SK-MEL-5 (cell line): Measurements from ENCODE around the gene GKN2. TPM values are rescaled to one million over a fixed set of nuclear protein-coding genes. Genes with fewer than 3 reads are reported as not detected.

Source experiments
- DNase-seq: peaks from one replicate; pipeline ENCODE4 v3.0.0-alpha.2; 2016; ENCODE audit warnings: low read depth, low spot score
- in situ Hi-C: cut with HindIII; loops from 2 replicates; pipeline ENCODE4 v1.10.0; 2016; ENCODE audit warnings: low sequenced_read_pairs, high pct_unique_total_duplicates, low pct_unique_long_range_greater_than_20kb
- total RNA-seq: library from RNA; depleted of rRNA; stranded (reverse); fragments of >200 nt; shearing (Covaris generic); gene quantifications from 2 replicates; pipeline ENCODE4 v1.2.3, GENCODE V29; 2014

GKN2 gene
- total RNA-seq, 1 experiment from 2014 or later = not detected

DNA sequence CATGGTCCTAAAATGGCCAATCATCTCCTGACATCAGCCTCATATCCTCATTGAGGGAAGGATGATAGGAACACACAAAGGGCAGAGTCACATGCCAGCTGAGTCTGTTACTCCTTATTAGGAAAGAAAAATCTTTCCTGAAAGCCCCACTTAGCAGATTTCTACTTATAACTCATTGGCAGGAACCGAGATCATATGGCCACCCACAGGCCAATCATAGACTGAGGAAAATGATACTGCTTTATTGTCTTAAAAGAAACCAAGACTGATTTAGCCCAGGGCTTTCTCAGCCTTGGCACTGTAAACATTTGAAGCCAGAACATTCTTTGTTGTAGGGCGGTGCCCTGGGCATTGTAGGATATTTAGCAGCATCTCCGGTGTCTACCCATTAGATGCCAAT is 18.7 kb downstream of the GKN2 start:
- in situ Hi-C loops = no loop called here
- DNase-seq = peak; percentile 32

DNA sequence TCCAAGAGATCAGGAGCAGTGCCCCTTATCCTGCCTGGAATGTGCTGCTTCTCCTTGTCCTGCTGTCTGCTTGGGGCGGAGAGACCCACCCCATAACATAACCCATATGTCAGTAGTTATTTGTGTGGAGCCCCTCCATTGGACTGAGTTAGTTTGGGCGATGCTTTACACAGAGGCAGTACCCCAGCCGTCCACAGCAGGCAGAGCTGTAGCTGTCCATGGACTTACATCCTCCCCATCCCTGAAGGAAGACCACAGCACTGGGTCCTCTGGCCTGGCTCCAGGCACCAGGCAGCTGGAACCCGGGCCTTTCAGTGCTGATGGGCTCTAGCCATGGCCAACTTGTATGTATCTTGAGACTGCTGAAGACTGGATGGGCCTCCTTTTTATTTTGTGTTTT is 20.3 kb downstream of the GKN2 start:
- no peak for DNase-seq
- in situ Hi-C loops = no loop called here

- in situ Hi-C loops = no loop called here
These were observed 20.9 kb downstream of the GKN2 start for GRCh38 chr2:68931799-68932198.

DNA sequence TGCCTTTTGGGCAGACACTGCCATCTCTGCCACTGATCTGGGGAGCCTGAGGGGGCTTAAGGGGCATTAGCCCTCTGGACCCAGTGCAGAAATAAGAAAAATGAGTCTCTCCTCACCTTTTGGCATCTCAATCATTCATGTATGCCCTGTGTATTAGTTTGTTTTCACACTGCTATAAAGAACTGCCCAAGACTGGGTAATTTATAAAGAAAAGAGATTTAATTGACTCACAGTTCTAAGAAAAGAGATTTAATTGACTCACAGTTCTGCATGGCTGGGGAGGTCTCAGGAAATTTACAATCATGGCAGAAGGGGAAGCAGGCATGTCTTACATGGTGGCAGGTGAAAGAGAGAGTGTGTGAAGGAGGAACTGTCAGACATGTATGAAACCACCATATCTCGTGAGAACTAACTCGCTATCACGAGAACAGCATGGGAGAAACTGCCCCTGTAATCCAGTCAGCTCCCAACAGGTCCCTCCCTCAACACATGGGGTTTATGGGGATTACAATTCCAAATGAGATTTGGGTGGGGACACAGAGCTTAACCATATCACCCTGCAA is 21.5 kb downstream of the GKN2 start:
- no peak for DNase-seq
- in situ Hi-C loops = no loop called here

More at GRCh38 chr2:68931799-68932198, 20.9 kb downstream of the GKN2 start:
- no peak for DNase-seq

- no peak for DNase-seq
- in situ Hi-C loops = no loop called here
These were observed 25.9 kb downstream of the GKN2 start for GRCh38 chr2:68926796-68927195.

DNA sequence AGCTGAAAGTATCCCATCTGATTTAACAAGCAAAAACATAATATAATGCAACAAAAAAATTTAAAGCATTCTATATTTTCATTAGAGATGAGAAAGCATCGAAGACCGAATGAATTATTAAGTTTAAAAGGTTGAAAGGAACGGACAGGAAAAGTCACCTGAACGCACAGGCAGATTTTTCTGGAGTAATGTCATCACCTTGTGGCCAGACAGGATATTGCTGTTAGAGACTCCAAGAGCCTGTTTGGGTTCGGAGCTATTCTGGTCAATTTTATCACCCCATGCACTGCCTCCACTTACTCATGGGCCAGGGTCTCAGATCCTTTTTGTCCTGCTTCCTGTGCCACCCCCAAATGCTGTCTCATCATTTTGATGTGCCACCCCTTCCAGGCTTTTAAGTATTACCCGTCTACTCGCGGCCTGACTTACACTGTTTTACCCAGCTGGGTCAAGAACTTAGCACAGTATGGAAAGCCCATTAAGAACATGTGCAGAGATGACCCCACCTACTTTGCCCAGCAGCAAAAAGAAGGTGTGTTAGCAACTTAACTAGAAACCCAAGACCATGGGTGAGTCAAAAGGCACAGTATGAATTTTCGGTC is 27.3 kb downstream of the GKN2 start:
- in situ Hi-C loops = no loop called here
- peak; percentile 81 for DNase-seq

DNA sequence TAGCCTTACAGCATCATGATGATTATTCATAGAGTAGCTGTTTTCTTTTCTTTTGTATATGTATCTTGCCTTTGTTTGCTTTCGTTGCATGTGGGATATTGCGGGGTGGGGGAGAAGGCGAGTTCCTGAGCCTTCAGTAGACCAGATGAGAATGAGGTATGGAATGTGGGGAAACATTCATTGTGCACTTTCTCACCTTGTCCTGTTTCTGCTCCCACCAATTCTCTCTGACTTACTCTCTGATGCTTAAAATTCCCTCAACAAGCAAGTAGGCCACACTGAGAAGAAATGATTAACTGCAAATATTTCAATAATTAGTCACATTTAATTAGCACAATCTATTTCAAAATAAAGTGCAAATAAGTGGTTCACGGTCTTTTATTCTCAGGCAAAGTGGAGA is 31.0 kb downstream of the GKN2 start:
- no peak for DNase-seq
- in situ Hi-C loops = no loop called here

DNA sequence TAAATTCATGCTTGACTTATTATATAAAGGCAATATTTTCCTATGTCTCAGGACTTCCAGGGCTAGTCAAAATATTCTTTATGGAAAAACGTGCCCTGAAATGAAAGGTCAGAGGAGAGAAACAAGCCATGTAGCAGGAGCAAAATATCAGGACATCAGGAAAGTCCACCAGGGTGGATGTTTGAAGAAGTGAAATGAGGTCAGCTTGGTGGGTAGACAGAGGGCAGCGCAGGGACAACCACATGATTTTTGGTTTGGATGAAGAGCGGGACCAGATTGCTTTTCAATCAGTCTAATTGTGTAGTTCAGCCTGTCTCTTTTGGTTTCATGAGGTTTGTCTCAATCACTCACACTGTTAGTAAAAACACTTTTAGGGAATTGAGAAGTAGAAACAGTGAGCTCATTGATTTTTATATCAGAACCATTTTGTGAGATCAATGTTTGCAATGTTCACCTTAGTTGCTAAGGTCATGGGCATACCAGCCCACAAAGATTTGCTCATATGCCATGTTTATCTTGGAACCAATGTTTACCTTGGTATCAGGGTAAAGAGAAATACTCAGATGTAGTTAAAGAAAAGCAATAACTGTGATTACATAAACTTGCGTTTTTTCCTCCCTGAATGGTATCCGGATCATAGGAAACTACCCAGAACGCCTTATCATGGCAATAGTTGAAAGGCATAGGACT is 32.1 kb downstream of the GKN2 start:
- DNase-seq = no peak
- in situ Hi-C loops = no loop called here

DNA sequence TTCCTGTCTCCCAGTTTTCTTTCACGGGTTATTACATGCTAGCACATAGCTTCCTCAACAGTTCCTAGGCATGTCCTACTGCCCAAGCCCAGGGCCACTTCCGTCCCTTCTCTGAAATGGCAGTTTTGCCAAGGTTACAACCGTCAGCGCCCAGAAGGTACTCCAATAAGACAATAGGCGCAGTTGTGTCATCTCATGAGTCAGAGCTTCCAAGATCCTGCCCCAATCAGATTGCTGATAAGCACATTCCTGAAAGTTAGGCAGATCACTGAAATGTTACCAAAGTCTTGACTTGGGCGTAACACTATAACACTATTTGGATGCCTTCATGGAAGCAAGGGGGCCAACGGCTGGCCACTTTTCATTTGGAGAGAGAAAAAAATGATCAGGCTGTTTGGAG is 34.2 kb downstream of the GKN2 start:
- in situ Hi-C loops = no loop called here
- DNase-seq = no peak

DNA sequence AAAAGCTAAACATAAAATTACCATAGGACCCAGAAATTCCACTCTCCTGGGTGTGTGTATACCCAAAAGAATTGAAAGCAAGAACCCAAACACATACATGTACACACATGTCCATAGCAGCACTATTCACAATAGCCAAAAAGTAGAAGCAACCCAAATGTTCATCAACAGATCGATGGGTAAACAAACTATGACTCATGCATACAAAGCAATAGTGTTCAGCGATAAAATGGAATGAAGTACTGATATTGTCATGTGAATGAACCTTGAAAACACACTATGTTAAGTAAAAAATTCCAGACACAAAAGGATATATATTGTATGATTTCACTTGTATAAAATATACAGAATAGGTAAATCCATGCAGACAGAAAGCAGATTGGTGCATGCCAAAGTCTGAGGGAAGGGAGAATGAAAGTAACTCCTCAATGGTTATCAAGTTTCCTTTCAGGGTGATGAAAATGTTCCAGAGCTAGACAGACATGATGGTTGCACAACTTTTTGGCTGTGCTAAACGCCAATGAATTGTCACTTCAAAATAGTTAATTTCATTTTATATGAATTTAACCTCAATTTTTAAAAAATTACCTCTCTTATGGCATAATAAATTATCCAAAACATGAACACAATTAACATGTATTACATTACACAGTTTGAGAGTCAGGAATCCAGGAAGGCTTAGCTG is 35.5 kb downstream of the GKN2 start:
- in situ Hi-C loops = no loop called here

GRCh38 chr2:68916226-68916625 is 36.5 kb downstream of the GKN2 start:
- in situ Hi-C loops = no loop called here
- DNase-seq = no peak

More for the DNA sequence above, 35.5 kb downstream of the GKN2 start:
- no peak for DNase-seq

DNA sequence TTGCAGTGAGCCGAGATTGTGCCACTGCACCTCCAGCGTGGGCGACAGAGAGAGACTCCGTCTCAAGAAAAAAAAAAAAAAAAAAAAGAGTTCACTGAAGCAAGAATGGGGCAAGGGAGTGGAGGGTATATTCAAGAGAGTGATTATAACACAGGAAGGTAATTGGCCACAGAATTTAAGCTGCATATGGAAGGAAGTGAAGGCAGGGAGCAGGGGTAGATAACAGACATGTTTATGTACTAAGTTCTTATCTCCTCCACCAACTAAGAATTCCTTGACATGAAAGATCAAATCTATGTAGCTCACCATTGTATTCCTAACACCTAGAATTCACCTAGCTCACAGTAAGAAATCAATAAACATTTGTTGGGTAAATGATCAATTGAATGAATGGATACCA is 37.3 kb downstream of the GKN2 start:
- in situ Hi-C loops = no loop called here

GRCh38 chr2:68913359-68913758 is 39.3 kb downstream of the GKN2 start:
- DNase-seq = no peak
- in situ Hi-C loops = no loop called here

More for the DNA sequence above, 37.3 kb downstream of the GKN2 start:
- no peak for DNase-seq

- in situ Hi-C loops = no loop called here
These were observed 40.0 kb downstream of the GKN2 start for GRCh38 chr2:68912732-68913131.

GRCh38 chr2:68912111-68912510 is 40.6 kb downstream of the GKN2 start:
- in situ Hi-C loops = no loop called here
- no peak for DNase-seq

More at GRCh38 chr2:68912732-68913131, 40.0 kb downstream of the GKN2 start:
- DNase-seq = no peak

DNA sequence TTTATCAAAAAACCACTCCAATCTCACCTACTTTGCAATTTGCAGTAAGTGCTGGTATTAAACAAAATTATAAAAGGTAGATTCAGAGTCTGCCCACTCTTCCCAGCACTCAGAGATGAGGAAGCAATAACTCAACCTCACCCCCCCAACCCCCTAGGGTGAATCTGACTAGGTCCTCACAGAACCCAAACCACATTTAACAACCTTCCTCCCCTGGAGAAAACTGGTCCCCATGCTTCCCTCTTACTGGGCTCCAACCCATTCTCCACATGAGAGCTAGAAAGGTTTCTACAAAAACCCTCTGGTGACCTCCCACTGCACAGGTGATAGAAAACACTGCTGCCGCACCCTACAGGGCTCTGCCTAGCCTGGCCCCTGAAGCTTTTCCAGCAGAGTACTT is 41.0 kb downstream of the GKN2 start:
- in situ Hi-C loops = no loop called here
- no peak for DNase-seq

DNA sequence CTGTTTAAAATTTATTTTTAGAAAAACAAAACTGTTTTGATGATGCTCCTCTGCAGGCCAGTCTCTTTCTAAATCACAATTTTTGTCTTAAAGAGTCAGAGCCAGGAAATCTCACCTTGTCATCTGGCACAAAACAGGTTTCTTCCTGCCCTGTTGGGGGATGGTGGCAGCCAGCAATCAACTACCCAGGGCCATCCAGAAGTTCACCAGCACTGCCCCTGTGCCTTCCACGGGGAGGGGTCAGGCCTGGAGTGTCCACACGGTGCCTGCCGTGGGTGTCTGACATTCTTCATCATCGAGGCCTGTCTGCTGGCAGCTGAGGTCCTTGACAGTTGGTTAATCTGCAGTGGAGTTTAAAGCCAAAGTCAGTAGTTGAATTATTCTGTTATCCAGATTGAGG is 41.4 kb downstream of the GKN2 start:
- no peak for DNase-seq
- in situ Hi-C loops = no loop called here

GRCh38 chr2:68909793-68910674 is 42.7 kb downstream of the GKN2 start:
- peak; percentile 87 for DNase-seq
- in situ Hi-C loops = no loop called here
